ENCODE measurements around the gene CHMP4B. TPM values are rescaled to one million over a fixed set of nuclear protein-coding genes. Genes with fewer than 3 reads are reported as not detected.
A peak's percentile ranks its signal among the peaks of the same experiment; 100 is the strongest.

The CHMP4B gene
- polyA plus RNA-seq, 4 donors: 112 to 218 (median 173) TPM

- peaks cover 13 to 47% (median 23%) of the 10 kb centered on the region in 3 donors for H3K36me3 ChIP-seq (ENCODE audit: control insufficient read depth in 3 of 3, insufficient read depth in 2 of 3, low read depth in 1 of 3, low read length in 3 of 3)
- DNase-seq (no peak), FAIRE-seq (no peak)
- H3K27ac ChIP-seq (ENCODE audit: low read depth in 1 of 3, low read length in 2 of 3): no peak overlapping the region
- H3K4me1 ChIP-seq (ENCODE audit: control insufficient read depth in 3 of 3, insufficient read depth in 2 of 3, low read depth in 1 of 3, low read length in 2 of 3): peaks cover 3 to 22% (median 14%) of the 10 kb centered on the region in 3 donors
- no peaks in the 10 kb centered on the region for H3K27me3 ChIP-seq (ENCODE audit: control insufficient read depth in 3 of 3, insufficient read depth in 3 of 3, low read length in 3 of 3)
- no peaks in the 10 kb centered on the region for H3K9me3 ChIP-seq (ENCODE audit: control insufficient read depth in 2 of 2, insufficient read depth in 1 of 2, low read depth in 1 of 2, low read length in 1 of 2)
- no peak overlapping the region for H3K4me3 ChIP-seq (ENCODE audit: low read depth in 1 of 3, low read length in 3 of 3)
Measured at GRCh38 chr20:33847006-33847405, 35.9 kb downstream of the CHMP4B start.

GRCh38 chr20:33848391-33848790 is 37.2 kb downstream of the CHMP4B start:
- no peak overlapping the region for H3K27ac ChIP-seq (ENCODE audit: low read depth in 1 of 3, low read length in 2 of 3)
- FAIRE-seq: no peak
- no peaks in the 10 kb centered on the region for H3K27me3 ChIP-seq (ENCODE audit: control insufficient read depth in 3 of 3, insufficient read depth in 3 of 3, low read length in 3 of 3)
- no peak for DNase-seq
- H3K9me3 ChIP-seq (ENCODE audit: control insufficient read depth in 2 of 2, insufficient read depth in 1 of 2, low read depth in 1 of 2, low read length in 1 of 2): no peaks in the 10 kb centered on the region
- WGBS, 3 donors: 95 to 97% (median 96%) methylated on average over 19 of the region's 19 CpGs
- peaks cover 17 to 61% (median 31%) of the 10 kb centered on the region in 3 donors for H3K36me3 ChIP-seq (ENCODE audit: control insufficient read depth in 3 of 3, insufficient read depth in 2 of 3, low read depth in 1 of 3, low read length in 3 of 3)
- peaks cover 0 to 13% (median 8%) of the 10 kb centered on the region in 3 donors for H3K4me1 ChIP-seq (ENCODE audit: control insufficient read depth in 3 of 3, insufficient read depth in 2 of 3, low read depth in 1 of 3, low read length in 2 of 3)
- no peak overlapping the region for H3K4me3 ChIP-seq (ENCODE audit: low read depth in 1 of 3, low read length in 3 of 3)

GRCh38 chr20:33850159-33850558 is 39.0 kb downstream of the CHMP4B start:
- no peak overlapping the region for H3K4me3 ChIP-seq (ENCODE audit: low read depth in 1 of 3, low read length in 3 of 3)
- peaks cover 23 to 69% (median 43%) of the 10 kb centered on the region in 3 donors for H3K36me3 ChIP-seq (ENCODE audit: control insufficient read depth in 3 of 3, insufficient read depth in 2 of 3, low read depth in 1 of 3, low read length in 3 of 3)
- no peaks in the 10 kb centered on the region for H3K27me3 ChIP-seq (ENCODE audit: control insufficient read depth in 3 of 3, insufficient read depth in 3 of 3, low read length in 3 of 3)
- peaks cover 0 to 4% (median 0%) of the 10 kb centered on the region in 3 donors for H3K4me1 ChIP-seq (ENCODE audit: control insufficient read depth in 3 of 3, insufficient read depth in 2 of 3, low read depth in 1 of 3, low read length in 2 of 3)
- no peaks in the 10 kb centered on the region for H3K9me3 ChIP-seq (ENCODE audit: control insufficient read depth in 2 of 2, insufficient read depth in 1 of 2, low read depth in 1 of 2, low read length in 1 of 2)
- H3K27ac ChIP-seq (ENCODE audit: low read depth in 1 of 3, low read length in 2 of 3): no peak overlapping the region
- no peak for FAIRE-seq
- no peak for DNase-seq
- 87 to 95% (median 88%) methylated on average over 3 of the region's 3 CpGs for WGBS, 3 donors

- Histone ChIP-seq H3K4me3 (ENCODE audit: low read depth in 1 of 3, low read length in 3 of 3) (no peak overlapping the region), H3K27ac (ENCODE audit: low read depth in 1 of 3, low read length in 2 of 3) (no peak overlapping the region), H3K4me1 (ENCODE audit: control insufficient read depth in 3 of 3, insufficient read depth in 2 of 3, low read depth in 1 of 3, low read length in 2 of 3) (no peaks in the 10 kb centered on the region), H3K27me3 (ENCODE audit: control insufficient read depth in 3 of 3, insufficient read depth in 3 of 3, low read length in 3 of 3) (no peaks in the 10 kb centered on the region), H3K36me3 (ENCODE audit: control insufficient read depth in 3 of 3, insufficient read depth in 2 of 3, low read depth in 1 of 3, low read length in 3 of 3) (peaks cover 25 to 75% (median 43%) of the 10 kb centered on the region in 3 donors), H3K9me3 (ENCODE audit: control insufficient read depth in 2 of 2, insufficient read depth in 1 of 2, low read depth in 1 of 2, low read length in 1 of 2) (no peaks in the 10 kb centered on the region)
- DNase-seq (no peak), FAIRE-seq (no peak)
- WGBS, 3 donors: 92 to 94% (median 93%) methylated on average over 13 of the region's 13 CpGs
Measured at GRCh38 chr20:33851842-33852466, 40.8 kb downstream of the CHMP4B start.

GRCh38 chr20:33852626-33853506 is 41.7 kb downstream of the CHMP4B start:
- FAIRE-seq: no peak

GRCh38 chr20:33853507-33853813 is 42.3 kb downstream of the CHMP4B start:
- H3K4me1 ChIP-seq (ENCODE audit: control insufficient read depth in 3 of 3, insufficient read depth in 2 of 3, low read depth in 1 of 3, low read length in 2 of 3): no peaks in the 10 kb centered on the region
- H3K27me3 ChIP-seq (ENCODE audit: control insufficient read depth in 3 of 3, insufficient read depth in 3 of 3, low read length in 3 of 3): no peaks in the 10 kb centered on the region
- H3K27ac ChIP-seq (ENCODE audit: low read depth in 1 of 3, low read length in 2 of 3): peak overlapping the region in 1 of 3 donors; percentile 5
- DNase-seq: no peak
- H3K36me3 ChIP-seq (ENCODE audit: control insufficient read depth in 3 of 3, insufficient read depth in 2 of 3, low read depth in 1 of 3, low read length in 3 of 3): peaks cover 25 to 85% (median 46%) of the 10 kb centered on the region in 3 donors
- no peaks in the 10 kb centered on the region for H3K9me3 ChIP-seq (ENCODE audit: control insufficient read depth in 2 of 2, insufficient read depth in 1 of 2, low read depth in 1 of 2, low read length in 1 of 2)
- no peak for FAIRE-seq
- no peak overlapping the region for H3K4me3 ChIP-seq (ENCODE audit: low read depth in 1 of 3, low read length in 3 of 3)
- 83 to 88% (median 84%) methylated on average over 12 to 14 of the region's 14 CpGs for WGBS, 3 donors

More at GRCh38 chr20:33852626-33853506, 41.7 kb downstream of the CHMP4B start:
- H3K4me1 ChIP-seq (ENCODE audit: control insufficient read depth in 3 of 3, insufficient read depth in 2 of 3, low read depth in 1 of 3, low read length in 2 of 3): no peaks in the 10 kb centered on the region
- H3K27me3 ChIP-seq (ENCODE audit: control insufficient read depth in 3 of 3, insufficient read depth in 3 of 3, low read length in 3 of 3): no peaks in the 10 kb centered on the region
- 83 to 94% (median 87%) methylated on average over 11 of the region's 11 CpGs for WGBS, 3 donors
- peaks cover 25 to 84% (median 46%) of the 10 kb centered on the region in 3 donors for H3K36me3 ChIP-seq (ENCODE audit: control insufficient read depth in 3 of 3, insufficient read depth in 2 of 3, low read depth in 1 of 3, low read length in 3 of 3)
- no peak for DNase-seq
- H3K4me3 ChIP-seq (ENCODE audit: low read depth in 1 of 3, low read length in 3 of 3): no peak overlapping the region
- no peaks in the 10 kb centered on the region for H3K9me3 ChIP-seq (ENCODE audit: control insufficient read depth in 2 of 2, insufficient read depth in 1 of 2, low read depth in 1 of 2, low read length in 1 of 2)
- H3K27ac ChIP-seq (ENCODE audit: low read depth in 1 of 3, low read length in 2 of 3): peak overlapping the region in 1 of 3 donors; percentile 5

GRCh38 chr20:33857722-33858563 is 46.8 kb downstream of the CHMP4B start:
- Histone ChIP-seq H3K27me3 (ENCODE audit: control insufficient read depth in 3 of 3, insufficient read depth in 3 of 3, low read length in 3 of 3) (no peaks in the 10 kb centered on the region), H3K4me1 (ENCODE audit: control insufficient read depth in 3 of 3, insufficient read depth in 2 of 3, low read depth in 1 of 3, low read length in 2 of 3) (peaks cover 0 to 2% (median 0%) of the 10 kb centered on the region in 3 donors), H3K27ac (ENCODE audit: low read depth in 1 of 3, low read length in 2 of 3) (peak overlapping the region in 1 of 3 donors; percentile 50), H3K36me3 (ENCODE audit: control insufficient read depth in 3 of 3, insufficient read depth in 2 of 3, low read depth in 1 of 3, low read length in 3 of 3) (peaks cover 9 to 46% (median 19%) of the 10 kb centered on the region in 3 donors), H3K9me3 (ENCODE audit: control insufficient read depth in 2 of 2, insufficient read depth in 1 of 2, low read depth in 1 of 2, low read length in 1 of 2) (no peaks in the 10 kb centered on the region), H3K4me3 (ENCODE audit: low read depth in 1 of 3, low read length in 3 of 3) (no peak overlapping the region)
- DNase-seq (no peak), FAIRE-seq (no peak)
- WGBS, 3 donors: 66 to 79% (median 76%) methylated on average over 13 of the region's 13 CpGs

- Histone ChIP-seq H3K4me1 (ENCODE audit: control insufficient read depth in 3 of 3, insufficient read depth in 2 of 3, low read depth in 1 of 3, low read length in 2 of 3) (peaks cover 0 to 3% (median 0%) of the 10 kb centered on the region in 3 donors), H3K27ac (ENCODE audit: low read depth in 1 of 3, low read length in 2 of 3) (peak overlapping the region in 1 of 3 donors; percentile 50), H3K36me3 (ENCODE audit: control insufficient read depth in 3 of 3, insufficient read depth in 2 of 3, low read depth in 1 of 3, low read length in 3 of 3) (peaks cover 7 to 40% (median 13%) of the 10 kb centered on the region in 3 donors), H3K4me3 (ENCODE audit: low read depth in 1 of 3, low read length in 3 of 3) (no peak overlapping the region), H3K27me3 (ENCODE audit: control insufficient read depth in 3 of 3, insufficient read depth in 3 of 3, low read length in 3 of 3) (no peaks in the 10 kb centered on the region), H3K9me3 (ENCODE audit: control insufficient read depth in 2 of 2, insufficient read depth in 1 of 2, low read depth in 1 of 2, low read length in 1 of 2) (no peaks in the 10 kb centered on the region)
- DNase-seq (no peak), FAIRE-seq (no peak)
- 82 to 87% (median 85%) methylated on average over 4 of the region's 4 CpGs for whole genome bisulfite sequencing, 3 donors
Measured at GRCh38 chr20:33858666-33859065, 47.5 kb downstream of the CHMP4B start.

Measured in small intestine (tissue), 7 donors.